Measurements from ENCODE around the gene NEDD4L. TPM values are rescaled to one million over a fixed set of nuclear protein-coding genes. Genes with fewer than 3 reads are reported as not detected.

Gene NEDD4L
- total RNA-seq, 1 donor from 2014 or later: 41.1 TPM

DNA sequence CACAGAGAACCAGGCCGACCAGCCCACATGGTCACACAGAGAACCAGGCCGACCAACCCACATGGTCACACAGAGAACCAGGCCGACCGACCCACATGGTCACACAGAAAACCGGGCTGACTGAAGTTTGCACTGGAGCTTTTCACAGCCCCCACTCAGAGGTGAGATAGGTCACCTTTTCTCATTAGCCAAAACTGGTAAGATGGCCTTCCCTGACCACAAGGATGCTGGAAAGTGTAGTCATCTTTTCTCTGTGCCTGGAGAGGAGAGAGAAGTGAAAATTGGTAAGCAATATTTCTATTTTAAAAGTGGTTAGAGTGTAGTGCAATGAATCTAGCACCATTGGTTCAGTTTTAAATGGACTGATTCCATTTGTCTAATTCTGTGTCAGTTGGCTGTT, 247.1 kb downstream of the NEDD4L start:
- H3K4me3 Mint-ChIP-seq (ENCODE audit: unreplicated experiment): no peak overlapping the region
- H3K9me3 Mint-ChIP-seq (ENCODE audit: unreplicated experiment): no peaks in the 10 kb centered on the region
- no peaks in the 10 kb centered on the region for H3K36me3 Mint-ChIP-seq (ENCODE audit: unreplicated experiment)
- H3K4me1 Mint-ChIP-seq (ENCODE audit: unreplicated experiment): peaks cover 40% of the 10 kb centered on the region
- no peak for DNase-seq (ENCODE audit: extremely low spot score, unreplicated experiment)
- no peak overlapping the region for H3K27ac Mint-ChIP-seq (ENCODE audit: unreplicated experiment)
- no peaks in the 10 kb centered on the region for H3K27me3 Mint-ChIP-seq (ENCODE audit: unreplicated experiment)
- TF ChIP-seq CTCF (IDR thresholded peaks at IDR 0.05): no peak

DNA sequence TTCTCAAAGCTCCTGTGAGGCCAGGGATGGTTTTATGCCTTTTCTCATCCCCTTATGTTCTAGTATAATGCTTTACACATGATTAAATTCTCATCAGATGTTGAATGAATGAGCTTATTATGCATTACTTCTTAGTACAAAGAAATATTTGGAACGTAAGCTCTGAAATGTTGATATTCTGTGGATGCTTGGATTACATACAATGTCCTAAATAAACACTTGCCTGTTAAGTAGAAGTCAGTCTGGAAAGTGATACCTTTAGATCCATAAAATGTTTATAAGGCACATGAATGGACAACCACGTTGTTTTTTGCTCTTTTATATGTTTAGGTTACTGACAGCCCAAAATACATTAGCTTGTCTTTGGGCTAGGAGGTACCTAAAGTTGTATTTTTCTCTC, 248.6 kb downstream of the NEDD4L start:
- Mint-ChIP-seq H3K9me3 (ENCODE audit: unreplicated experiment) (no peaks in the 10 kb centered on the region), H3K27me3 (ENCODE audit: unreplicated experiment) (no peaks in the 10 kb centered on the region), H3K27ac (ENCODE audit: unreplicated experiment) (no peak overlapping the region), H3K4me1 (ENCODE audit: unreplicated experiment) (peaks cover 35% of the 10 kb centered on the region), H3K4me3 (ENCODE audit: unreplicated experiment) (no peak overlapping the region), H3K36me3 (ENCODE audit: unreplicated experiment) (no peaks in the 10 kb centered on the region)
- DNase-seq (ENCODE audit: extremely low spot score, unreplicated experiment): no peak
- no peak for TF ChIP-seq CTCF (IDR thresholded peaks at IDR 0.05)

- Mint-ChIP-seq H3K4me3 (ENCODE audit: unreplicated experiment) (no peak overlapping the region), H3K36me3 (ENCODE audit: unreplicated experiment) (no peaks in the 10 kb centered on the region), H3K27me3 (ENCODE audit: unreplicated experiment) (no peaks in the 10 kb centered on the region), H3K9me3 (ENCODE audit: unreplicated experiment) (no peaks in the 10 kb centered on the region), H3K4me1 (ENCODE audit: unreplicated experiment) (peaks cover 11% of the 10 kb centered on the region), H3K27ac (ENCODE audit: unreplicated experiment) (no peak overlapping the region)
- TF ChIP-seq CTCF (IDR thresholded peaks at IDR 0.05): no peak
- no peak for DNase-seq (ENCODE audit: extremely low spot score, unreplicated experiment)
Observed at GRCh38 chr18:58297198-58297597, 253.2 kb downstream of the NEDD4L start.

- no peak for DNase-seq (ENCODE audit: extremely low spot score, unreplicated experiment)
- no peak overlapping the region for H3K4me3 Mint-ChIP-seq (ENCODE audit: unreplicated experiment)
- H3K27me3 Mint-ChIP-seq (ENCODE audit: unreplicated experiment): no peaks in the 10 kb centered on the region
- H3K27ac Mint-ChIP-seq (ENCODE audit: unreplicated experiment): no peak overlapping the region
- no peak for TF ChIP-seq CTCF (IDR thresholded peaks at IDR 0.05)
- no peaks in the 10 kb centered on the region for H3K36me3 Mint-ChIP-seq (ENCODE audit: unreplicated experiment)
- peaks cover 12% of the 10 kb centered on the region for H3K4me1 Mint-ChIP-seq (ENCODE audit: unreplicated experiment)
- no peaks in the 10 kb centered on the region for H3K9me3 Mint-ChIP-seq (ENCODE audit: unreplicated experiment)
Observed at GRCh38 chr18:58298251-58299134, 254.5 kb downstream of the NEDD4L start.

DNA sequence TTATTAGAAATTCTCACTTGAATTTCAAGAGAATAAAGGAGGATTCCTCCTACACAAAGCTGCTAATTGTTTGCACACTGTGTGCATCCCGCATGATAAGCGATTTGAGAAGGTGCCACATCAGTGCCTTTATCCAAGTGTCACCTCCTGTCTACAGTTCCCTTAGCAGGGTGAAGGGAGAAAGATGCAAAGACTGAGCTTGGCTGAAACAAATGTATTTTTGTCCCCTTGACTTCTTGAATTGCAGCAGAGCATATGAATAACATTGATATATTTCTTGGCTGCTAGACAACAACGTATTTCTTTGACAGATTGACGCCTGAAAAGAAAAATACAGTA, 255.1 kb downstream of the NEDD4L start:
- no peaks in the 10 kb centered on the region for H3K36me3 Mint-ChIP-seq (ENCODE audit: unreplicated experiment)
- TF ChIP-seq CTCF (IDR thresholded peaks at IDR 0.05): no peak
- no peak overlapping the region for H3K4me3 Mint-ChIP-seq (ENCODE audit: unreplicated experiment)
- H3K27me3 Mint-ChIP-seq (ENCODE audit: unreplicated experiment): no peaks in the 10 kb centered on the region
- DNase-seq (ENCODE audit: extremely low spot score, unreplicated experiment): no peak
- H3K27ac Mint-ChIP-seq (ENCODE audit: unreplicated experiment): no peak overlapping the region
- peaks cover 14% of the 10 kb centered on the region for H3K4me1 Mint-ChIP-seq (ENCODE audit: unreplicated experiment)
- no peaks in the 10 kb centered on the region for H3K9me3 Mint-ChIP-seq (ENCODE audit: unreplicated experiment)
